IPS-18c (cell line): ENCODE measurements around the gene SYCP1.
"Not testable (repeated sequence)": the region's sequence is repeated elsewhere in the genome, so short reads cannot be mapped to it uniquely, and the experiment has no call there.

Source experiments
- H3K4me3 ChIP-seq: 2 replicates; pipeline ENCODE4 v1.7.0; 2013; ENCODE audit warnings: low read depth, mild to moderate bottlenecking, low read length, moderate library complexity; ENCODE audit not compliant: insufficient read depth
- H3K9me3 ChIP-seq: one replicate; pipeline ENCODE4 v1.6.1; 2013; ENCODE audit warnings: mild to moderate bottlenecking, low read length, moderate library complexity; ENCODE audit not compliant: control insufficient read depth, insufficient read depth

SYCP1 gene, protein sequence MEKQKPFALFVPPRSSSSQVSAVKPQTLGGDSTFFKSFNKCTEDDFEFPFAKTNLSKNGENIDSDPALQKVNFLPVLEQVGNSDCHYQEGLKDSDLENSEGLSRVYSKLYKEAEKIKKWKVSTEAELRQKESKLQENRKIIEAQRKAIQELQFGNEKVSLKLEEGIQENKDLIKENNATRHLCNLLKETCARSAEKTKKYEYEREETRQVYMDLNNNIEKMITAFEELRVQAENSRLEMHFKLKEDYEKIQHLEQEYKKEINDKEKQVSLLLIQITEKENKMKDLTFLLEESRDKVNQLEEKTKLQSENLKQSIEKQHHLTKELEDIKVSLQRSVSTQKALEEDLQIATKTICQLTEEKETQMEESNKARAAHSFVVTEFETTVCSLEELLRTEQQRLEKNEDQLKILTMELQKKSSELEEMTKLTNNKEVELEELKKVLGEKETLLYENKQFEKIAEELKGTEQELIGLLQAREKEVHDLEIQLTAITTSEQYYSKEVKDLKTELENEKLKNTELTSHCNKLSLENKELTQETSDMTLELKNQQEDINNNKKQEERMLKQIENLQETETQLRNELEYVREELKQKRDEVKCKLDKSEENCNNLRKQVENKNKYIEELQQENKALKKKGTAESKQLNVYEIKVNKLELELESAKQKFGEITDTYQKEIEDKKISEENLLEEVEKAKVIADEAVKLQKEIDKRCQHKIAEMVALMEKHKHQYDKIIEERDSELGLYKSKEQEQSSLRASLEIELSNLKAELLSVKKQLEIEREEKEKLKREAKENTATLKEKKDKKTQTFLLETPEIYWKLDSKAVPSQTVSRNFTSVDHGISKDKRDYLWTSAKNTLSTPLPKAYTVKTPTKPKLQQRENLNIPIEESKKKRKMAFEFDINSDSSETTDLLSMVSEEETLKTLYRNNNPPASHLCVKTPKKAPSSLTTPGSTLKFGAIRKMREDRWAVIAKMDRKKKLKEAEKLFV

DNA sequence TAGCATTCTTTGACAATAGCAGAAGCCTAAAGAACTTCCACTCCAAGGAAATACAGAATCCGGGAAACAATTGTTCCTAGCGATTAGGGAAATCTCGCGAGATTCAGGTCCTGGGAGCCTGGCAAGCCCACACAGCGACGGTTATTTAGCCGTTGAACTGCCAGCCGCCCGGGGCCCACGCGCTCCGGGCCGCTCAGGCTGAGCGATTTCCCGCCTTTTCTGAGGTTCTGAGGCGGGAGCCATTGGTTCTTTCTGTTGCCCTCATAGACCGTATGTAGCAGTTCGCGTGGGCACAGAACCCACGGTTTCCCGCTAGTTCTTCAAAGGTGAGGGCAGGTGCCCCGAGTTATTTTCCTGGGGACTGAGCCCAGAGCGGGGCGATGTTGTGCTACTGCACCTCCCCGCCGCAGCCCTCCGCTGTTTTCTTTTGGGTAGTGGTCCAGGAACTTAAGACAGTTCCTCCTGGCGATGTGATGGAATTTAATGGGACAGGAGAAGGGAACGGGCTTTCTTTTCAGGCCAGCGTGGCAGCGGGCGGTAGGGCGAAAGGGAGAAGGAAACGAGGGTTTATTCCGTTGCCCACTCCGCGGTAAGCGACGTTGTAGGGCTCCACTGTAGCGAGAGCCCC, at the start of gene SYCP1:
Gene SYCP1, plus strand, starts transcription at position 171 of the 628 bp plus-strand sequence. CDS start 602 bp downstream, outside the sequence.
- H3K9me3 ChIP-seq, result no peaks in the 10 kb centered on the region
- H3K4me3 ChIP-seq, result no peak within 1 kb of the TSS

DNA sequence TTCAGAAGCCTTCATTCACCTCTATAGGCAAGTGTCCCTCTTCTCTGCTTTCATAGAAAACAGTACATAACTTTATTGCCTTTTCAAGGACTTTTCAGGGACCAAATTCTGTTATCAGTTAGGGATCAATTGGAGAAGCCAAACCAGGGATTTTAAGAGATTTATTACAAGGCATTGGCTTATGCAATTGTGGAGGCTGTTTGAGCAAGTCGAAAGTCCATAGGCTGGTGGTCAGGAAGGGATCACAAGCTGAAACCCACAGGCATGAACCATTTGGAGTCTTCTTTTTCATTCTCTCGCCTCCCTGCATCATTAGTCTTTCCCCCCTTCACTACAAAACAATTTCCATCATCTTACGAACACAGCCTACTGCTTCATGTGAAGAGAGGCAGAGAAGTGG, 34.8 kb upstream of the SYCP1 start:
- no peak overlapping the region for H3K4me3 ChIP-seq
- no peaks in the 10 kb centered on the region for H3K9me3 ChIP-seq

DNA sequence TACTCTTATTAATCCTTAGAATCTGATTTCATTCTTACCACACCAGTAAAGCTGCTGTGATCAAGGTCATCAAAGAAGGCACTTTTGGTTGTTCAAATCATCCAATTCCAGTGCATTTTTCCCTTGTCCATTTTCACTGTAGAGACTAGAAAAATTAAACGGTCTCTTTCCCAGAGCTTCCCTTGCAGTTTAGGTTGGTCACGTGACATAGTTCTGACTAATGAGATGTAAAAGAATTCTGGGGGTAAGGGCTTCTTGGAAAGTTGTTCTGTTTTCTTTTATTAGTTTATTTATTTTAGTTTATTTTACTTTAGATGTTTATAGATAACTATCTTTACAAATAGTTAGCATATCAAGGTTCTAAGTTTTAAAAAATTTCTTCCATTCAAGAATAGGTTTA, 34.3 kb upstream of the SYCP1 start:
- Histone ChIP-seq H3K9me3 (no peaks in the 10 kb centered on the region), H3K4me3 (no peak overlapping the region)

DNA sequence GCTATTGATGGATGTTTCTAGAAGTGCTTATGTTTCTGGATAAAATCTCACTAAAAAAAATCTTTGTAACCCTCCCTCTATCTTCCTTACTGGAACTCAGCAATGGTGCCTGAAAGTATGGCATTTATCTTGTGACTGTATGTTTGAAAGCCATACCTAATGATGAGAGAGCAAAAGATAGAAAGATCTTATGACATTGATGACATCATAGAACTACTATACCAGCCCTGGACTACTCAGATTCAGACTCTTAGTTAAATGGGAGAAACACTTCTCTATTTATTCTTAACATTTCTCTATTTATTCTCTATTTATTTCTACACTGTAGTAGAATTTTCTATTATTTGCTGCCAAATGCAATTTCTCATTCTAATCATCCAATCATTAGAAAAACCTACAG, 32.7 kb upstream of the SYCP1 start:
- no peak overlapping the region for H3K4me3 ChIP-seq
- no peaks in the 10 kb centered on the region for H3K9me3 ChIP-seq

DNA sequence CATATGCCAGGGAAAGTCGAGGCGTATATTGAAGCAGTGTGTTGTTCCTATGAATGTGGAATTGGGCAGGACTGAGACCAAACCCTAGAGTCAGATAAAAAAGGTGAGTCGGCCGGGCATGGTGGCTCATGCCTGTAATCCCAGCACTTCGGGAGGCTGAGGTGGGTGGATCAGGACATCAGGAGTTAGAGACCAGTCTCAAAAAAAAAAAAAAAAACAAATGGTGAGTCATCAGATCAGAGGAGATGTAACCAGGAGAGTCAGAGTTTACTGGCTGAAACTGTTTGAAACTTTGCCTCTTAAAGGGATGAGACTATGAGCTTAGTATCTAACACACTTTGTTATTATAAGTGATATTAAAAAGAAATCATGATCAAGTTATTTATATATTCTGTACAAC, 26.4 kb upstream of the SYCP1 start:
- Histone ChIP-seq H3K4me3 (no peak overlapping the region), H3K9me3 (no peaks in the 10 kb centered on the region)

DNA sequence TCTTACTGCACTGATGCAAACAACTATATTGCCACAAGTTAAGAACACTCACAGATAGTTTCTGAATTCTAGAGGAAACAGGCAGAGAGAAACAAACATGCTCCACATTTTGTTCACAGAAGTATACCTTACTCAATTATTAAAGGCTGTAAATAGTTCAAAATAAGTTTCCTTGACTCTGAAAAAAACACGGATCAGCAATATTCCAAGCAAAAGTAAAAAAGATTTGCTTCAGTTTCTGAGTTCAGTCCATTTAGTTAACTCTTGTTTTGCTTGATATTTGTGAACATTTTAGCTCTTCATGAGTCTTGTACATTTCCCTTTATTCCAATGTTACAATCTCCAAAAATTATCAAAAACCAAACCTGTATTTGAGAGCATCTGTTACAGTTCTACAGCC, 24.6 kb upstream of the SYCP1 start:
- not testable (repeated sequence) for H3K4me3 ChIP-seq, H3K9me3 ChIP-seq

DNA sequence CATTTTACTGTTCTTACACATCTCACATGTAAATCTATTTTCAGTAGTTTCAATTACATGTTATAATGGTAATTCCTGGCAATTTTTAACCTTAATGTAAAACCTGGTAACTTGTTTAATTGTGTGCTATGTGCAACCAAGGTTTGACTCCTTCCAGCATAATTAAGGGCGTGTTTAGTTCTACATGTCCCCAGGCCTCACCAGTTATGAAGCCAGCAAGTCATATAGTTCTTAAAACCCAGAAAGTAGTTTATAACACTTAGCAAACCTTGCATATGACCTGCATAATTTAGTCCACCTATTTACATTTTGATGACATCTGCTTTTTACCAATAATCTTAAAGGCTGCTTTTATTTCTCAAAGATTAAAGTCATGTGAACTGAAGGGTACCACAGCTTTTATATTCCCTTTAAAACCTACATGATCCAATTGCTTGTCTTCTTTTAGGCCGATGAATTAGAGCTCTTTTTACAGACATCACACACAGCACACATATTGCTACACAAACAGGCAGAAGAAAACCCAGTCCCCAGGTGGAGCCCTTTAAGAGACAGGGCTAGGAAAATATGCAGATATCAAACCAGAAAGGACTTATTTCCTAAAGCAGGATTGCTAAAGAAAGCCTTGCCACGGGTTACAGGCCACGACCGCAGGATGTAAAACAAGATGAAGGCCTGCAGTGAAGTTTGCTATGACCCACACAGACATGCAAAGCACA, 23.2 kb upstream of the SYCP1 start:
- no peaks in the 10 kb centered on the region for H3K9me3 ChIP-seq
- H3K4me3 ChIP-seq, result no peak overlapping the region

DNA sequence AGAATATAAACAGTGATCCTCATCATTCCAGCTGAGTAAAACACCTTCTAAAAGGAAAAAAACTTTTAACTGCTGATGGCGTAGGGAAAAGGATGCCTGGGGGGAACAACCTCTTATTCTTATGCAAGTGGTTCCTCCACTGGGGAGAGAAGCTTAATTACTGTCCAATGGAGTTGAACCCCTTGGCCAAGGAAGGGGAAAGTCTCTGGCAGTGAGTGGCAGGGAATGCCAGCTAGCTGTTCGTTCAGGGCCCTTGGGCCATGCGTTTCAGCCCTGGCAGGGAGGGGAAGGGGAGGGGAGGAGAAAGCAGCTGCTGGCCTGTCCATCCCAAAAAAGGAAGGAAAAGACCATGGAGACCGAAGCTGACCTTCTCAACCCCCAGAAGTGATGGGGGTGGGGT, 22.6 kb upstream of the SYCP1 start:
- H3K4me3 ChIP-seq, result no peak overlapping the region

DNA sequence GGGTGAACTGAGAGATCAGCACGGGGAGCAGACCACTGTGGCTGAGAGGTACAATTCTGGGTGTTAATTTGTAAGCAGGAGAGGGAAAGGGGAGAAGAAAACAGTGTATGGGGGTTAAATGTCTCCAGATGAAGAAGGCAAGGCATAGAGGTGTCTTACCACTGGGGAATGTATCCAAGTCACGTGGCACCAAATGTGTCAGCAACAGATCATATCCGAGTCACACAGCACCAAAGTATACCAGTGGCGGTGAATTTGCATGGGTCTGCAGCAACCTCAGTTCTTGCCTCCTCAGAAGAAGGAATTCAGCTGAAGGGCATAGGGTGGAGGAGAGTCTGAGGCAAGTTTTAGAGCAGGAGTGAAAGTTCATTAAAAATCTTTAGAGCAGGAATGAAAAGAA, 21.2 kb upstream of the SYCP1 start:
- no peaks in the 10 kb centered on the region for H3K9me3 ChIP-seq
- H3K4me3 ChIP-seq, result no peak overlapping the region

More for the DNA sequence above, 22.6 kb upstream of the SYCP1 start:
- H3K9me3 ChIP-seq, result no peaks in the 10 kb centered on the region

DNA sequence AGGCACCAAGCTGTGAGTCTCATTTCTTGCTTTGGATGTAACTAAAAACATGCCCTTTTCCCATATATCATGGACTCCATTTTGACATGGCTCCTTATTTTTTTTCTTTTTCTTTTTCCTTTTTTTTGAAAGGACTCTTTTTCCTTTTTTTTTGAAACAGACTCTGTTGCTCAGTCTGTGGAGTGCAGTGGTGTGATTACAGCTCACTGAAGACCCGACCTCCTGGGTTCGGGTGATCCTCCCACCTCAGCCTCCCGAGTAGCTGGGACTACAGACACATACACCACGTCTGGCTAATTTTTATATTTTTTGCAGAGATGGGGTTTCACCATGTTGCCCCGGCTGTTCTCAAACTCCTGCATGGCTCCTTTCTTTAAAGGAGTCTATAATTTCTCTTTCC, 10.4 kb upstream of the SYCP1 start:
- H3K9me3 ChIP-seq, result no peaks in the 10 kb centered on the region
- H3K4me3 ChIP-seq, result no peak overlapping the region

DNA sequence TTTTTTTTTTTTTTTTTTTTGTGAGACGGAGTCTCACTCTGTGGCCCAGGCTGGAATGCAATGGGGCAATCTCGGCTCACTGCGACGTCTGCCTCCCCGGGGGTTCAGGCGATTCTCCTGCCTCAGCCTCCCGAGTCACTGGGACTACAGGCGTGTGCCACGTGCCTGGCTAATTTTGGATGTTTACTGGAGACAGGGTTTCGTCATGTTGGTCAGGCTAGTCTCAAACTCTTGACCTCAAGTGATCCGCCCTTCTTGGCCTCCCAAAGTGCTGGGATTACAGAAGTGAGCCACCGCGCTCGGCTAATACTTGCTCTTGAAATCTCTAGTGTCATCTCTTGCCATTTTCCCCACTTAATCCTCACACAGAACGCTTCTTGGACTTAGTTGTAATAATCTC, 1.1 kb upstream of the SYCP1 start:
- no peaks in the 10 kb centered on the region for H3K9me3 ChIP-seq
- no peak overlapping the region for H3K4me3 ChIP-seq

DNA sequence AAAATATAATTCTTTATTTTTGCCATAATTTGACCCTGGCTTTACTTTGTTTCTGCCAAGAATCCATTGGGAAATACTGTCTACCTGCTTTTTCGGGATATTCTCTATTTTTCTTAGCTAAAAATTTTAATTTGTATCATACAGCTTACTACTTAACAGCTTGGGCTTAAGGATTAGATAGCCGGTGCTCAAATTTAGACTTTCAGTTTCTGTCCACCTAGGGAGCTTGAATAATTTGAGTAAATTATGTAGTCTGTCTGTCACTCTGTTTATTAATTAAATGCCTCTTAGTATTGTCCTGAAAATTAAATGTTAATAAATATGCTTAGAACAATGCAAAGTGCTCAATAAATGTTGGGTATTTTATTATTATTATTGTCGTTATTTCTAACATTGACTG, 6.7 kb downstream of the SYCP1 start:
- no peak overlapping the region for H3K4me3 ChIP-seq
- H3K9me3 ChIP-seq, result no peaks in the 10 kb centered on the region

DNA sequence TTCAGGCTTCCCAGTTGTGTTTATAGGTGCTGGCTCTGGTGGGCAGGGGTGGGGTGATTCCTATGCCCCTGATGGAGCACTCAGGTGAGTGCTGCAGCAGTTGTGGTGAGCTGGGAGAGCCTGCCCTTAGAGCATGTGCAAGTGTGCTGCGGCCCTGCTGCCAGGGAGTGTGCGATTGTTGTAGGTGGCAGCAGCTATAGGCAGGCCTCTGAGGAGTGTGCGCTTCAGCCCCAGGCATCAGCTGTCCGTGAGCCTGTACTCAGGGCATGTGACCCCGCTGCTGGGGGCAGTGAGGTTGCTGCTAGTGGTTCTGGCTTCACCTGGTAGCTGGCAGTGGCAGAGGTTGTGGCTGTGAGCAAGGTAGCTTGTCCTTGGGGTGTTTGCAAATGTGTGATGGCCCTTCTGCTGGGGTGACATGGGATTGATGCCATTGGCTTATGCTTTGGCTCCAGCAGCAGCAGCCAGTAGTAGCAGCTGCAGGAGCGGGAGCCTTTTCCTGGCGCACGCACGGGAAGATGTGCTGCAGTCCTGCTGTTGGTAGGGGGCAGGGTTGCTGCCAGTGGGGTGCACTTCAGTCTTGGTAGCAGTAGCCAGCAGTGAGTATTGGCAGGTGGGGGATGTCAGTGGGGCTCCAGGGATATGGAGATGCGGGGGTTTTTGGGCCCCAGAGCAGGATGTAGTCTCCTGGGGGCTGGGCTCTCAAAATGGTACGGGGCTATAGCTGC, 37.7 kb downstream of the SYCP1 start:
- H3K4me3 ChIP-seq, result no peak overlapping the region; the same call in 1 of the 2 replicates
- no peaks in the 10 kb centered on the region for H3K9me3 ChIP-seq

DNA sequence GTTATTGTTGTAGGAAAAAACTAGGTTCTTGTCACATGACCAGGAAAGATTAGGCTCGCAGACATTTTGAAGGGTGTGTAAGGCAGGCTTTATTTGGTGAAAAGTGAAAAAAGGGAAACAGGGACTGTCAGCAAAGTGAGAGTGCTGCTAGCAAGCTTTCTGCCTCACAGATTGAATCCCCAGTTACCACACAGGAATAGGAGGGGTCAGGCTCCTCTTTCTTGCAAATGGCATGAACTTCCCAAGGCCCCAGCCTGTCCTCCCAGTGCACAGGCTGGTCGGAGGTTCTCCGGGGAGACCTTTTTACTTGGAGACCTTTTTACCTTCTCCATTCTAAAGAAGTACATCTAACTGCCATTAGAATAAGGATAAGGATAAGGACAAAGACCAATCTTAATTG, 42.1 kb downstream of the SYCP1 start:
- no peaks in the 10 kb centered on the region for H3K9me3 ChIP-seq
- H3K4me3 ChIP-seq, result no peak overlapping the region

DNA sequence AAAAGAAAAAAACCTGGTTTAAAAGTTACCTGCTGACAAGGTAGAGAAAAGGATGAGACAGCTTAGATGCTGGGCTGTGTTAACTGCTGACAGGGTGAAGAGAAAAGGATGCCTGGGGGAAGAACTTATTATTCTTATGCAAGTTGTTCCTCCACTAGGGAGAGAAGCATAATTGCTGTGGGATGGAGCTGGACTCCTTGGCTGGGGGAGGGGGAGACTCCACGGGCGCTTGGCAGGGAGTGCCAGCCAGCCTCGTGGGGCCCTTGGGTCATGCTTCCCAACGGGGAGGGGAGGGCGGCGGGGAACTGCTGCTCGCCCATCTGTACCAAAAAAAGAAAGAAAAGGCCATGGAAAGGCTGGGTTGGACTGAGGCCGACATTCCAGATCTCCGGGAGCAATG, 47.2 kb downstream of the SYCP1 start:
- Histone ChIP-seq H3K4me3 (peak overlapping the region; percentile 16; the same call in 1 of the 2 replicates), H3K9me3 (no peaks in the 10 kb centered on the region)

DNA sequence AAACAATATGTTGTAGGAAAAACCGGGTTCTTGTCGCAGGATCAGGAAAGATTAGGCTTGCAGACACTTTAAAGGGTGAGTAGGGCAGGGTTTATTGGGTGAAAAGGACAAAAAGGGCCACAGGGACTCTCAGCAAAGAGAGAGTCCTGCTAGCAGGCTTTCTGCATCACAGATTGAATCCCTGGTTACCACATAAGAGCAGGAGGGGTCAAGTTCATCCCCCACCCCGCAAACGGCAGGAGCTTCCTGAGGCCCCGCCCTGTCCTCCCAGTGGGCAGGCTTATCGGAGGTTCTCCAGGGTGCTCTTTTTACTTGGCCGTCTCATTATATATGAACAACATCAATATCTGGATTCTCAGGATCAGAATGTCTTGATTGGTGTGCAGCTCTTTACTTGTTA, 47.7 kb downstream of the SYCP1 start:
- Histone ChIP-seq H3K9me3 (no peaks in the 10 kb centered on the region), H3K4me3 (peak overlapping the region; percentile 16; the same call in 1 of the 2 replicates)
